GM12864 (cell line): ENCODE data around the gene NUP160.
"Not testable (repeated sequence)": the region's sequence is repeated elsewhere in the genome, so short reads cannot be mapped to it uniquely, and the experiment has no call there.

ENCODE experiments used
- DNase-seq: peaks from one replicate; pipeline ENCODE4 v3.0.0-alpha.2; 2011; ENCODE audit warnings: low read depth
- H3K4me3 ChIP-seq: 2 replicates; pipeline ENCODE4 v1.5.1; 2011; ENCODE audit warnings: mild to moderate bottlenecking, low read depth, low read length, control low read depth
- CTCF ChIP-seq: IDR thresholded peaks from 2 replicates; pipeline ENCODE4 v1.5.1; 2011; ENCODE audit warnings: low read depth, mild to moderate bottlenecking, moderate library complexity, low read length, control low read depth, inconsistent platforms; ENCODE audit errors: missing control alignments

The NUP160 gene

GRCh38 chr11:47786373-47786772 is 61.8 kb downstream of the NUP160 start:
- no peak overlapping the region for H3K4me3 ChIP-seq
- no peak for DNase-seq
- TF ChIP-seq CTCF: no peak

- TF ChIP-seq CTCF: no peak
- no peak overlapping the region for H3K4me3 ChIP-seq
- no peak for DNase-seq
Observed at GRCh38 chr11:47784785-47785381, 63.3 kb downstream of the NUP160 start.

- TF ChIP-seq CTCF: no peak
- no peak for DNase-seq
- H3K4me3 ChIP-seq: no peak overlapping the region
Observed at GRCh38 chr11:47783087-47783610, 65.0 kb downstream of the NUP160 start.

GRCh38 chr11:47778878-47779483 is 69.2 kb downstream of the NUP160 start:
- no peak for TF ChIP-seq CTCF
- no peak for DNase-seq
- H3K4me3 ChIP-seq: no peak overlapping the region

GRCh38 chr11:47775240-47775869 is 72.8 kb downstream of the NUP160 start:
- DNase-seq: no peak
- TF ChIP-seq CTCF: no peak
- no peak overlapping the region for H3K4me3 ChIP-seq

- H3K4me3 ChIP-seq: no peak overlapping the region
- DNase-seq: no peak
- no peak for TF ChIP-seq CTCF
Observed at GRCh38 chr11:47773882-47774281, 74.3 kb downstream of the NUP160 start.

- not testable (repeated sequence) for DNase-seq
Observed at GRCh38 chr11:47769556-47769955, 78.6 kb downstream of the NUP160 start.

More at GRCh38 chr11:47769556-47769955, 78.6 kb downstream of the NUP160 start:
- H3K4me3 ChIP-seq: not testable (repeated sequence)
